ENCODE measurements around the gene CDC5L.

GRCh38 chr6:44474190-44474631 lies 86.7 kb downstream of the CDC5L start:
- TF ChIP-seq EP300 (IDR thresholded peaks at IDR 0.05) (no peak), POLR2A (IDR thresholded peaks at IDR 0.05) (no peak), CTCF (IDR thresholded peaks at IDR 0.05) (no peak)
